CD14-positive monocyte (primary cell): ENCODE results near the gene MAN2B2. TPM values are rescaled to one million over a fixed set of nuclear protein-coding genes. Genes with fewer than 3 reads are reported as not detected.

ENCODE experiments used
- DNase-seq, 3 donors: peaks; one replicate each; pipeline ENCODE4 v3.0.0-alpha.2; 2011 to 2022
- H2AFZ ChIP-seq: 2 replicates; pipeline ENCODE4 v1.6.0; 2012; ENCODE audit warnings: mild to moderate bottlenecking, low read depth, low read length, inconsistent platforms; ENCODE audit not compliant: insufficient read depth, poor library complexity, severe bottlenecking
- H3K27ac ChIP-seq, 2 donors: 1 replicate in 1 of 2; 2 replicates in 1 of 2; pipeline ENCODE4 v1.5.1; 2012 to 2013; ENCODE audit warnings: low read length in 2 of 2, control low read depth in 1 of 2, inconsistent platforms in 1 of 2, low read depth in 1 of 2, mild to moderate bottlenecking in 1 of 2
- H3K27me3 ChIP-seq, 2 donors: one replicate each; pipeline versions ENCODE4 v1.6.0 to v1.6.1; 2011 to 2013; ENCODE audit warnings: low read length in 2 of 2; ENCODE audit not compliant: control insufficient read depth in 2 of 2, insufficient read depth in 2 of 2
- H3K36me3 ChIP-seq, 2 donors: replicated peaks in 1 of 2; 1 replicate in 1 of 2; 2 replicates in 1 of 2; pipeline versions ENCODE4 v1.5.1 to v1.6.1; 2012 to 2013; ENCODE audit warnings: low read length in 2 of 2, control low read depth in 1 of 2, inconsistent platforms in 1 of 2, mild to moderate bottlenecking in 1 of 2; ENCODE audit not compliant: insufficient read depth in 2 of 2, control insufficient read depth in 1 of 2
- H3K4me1 ChIP-seq, 2 donors: 1 replicate in 1 of 2; 2 replicates in 1 of 2; pipeline versions ENCODE4 v1.5.1 to v1.6.1; 2012 to 2013; ENCODE audit warnings: low read length in 2 of 2, control low read depth in 1 of 2, inconsistent platforms in 1 of 2, mild to moderate bottlenecking in 1 of 2, moderate library complexity in 1 of 2; ENCODE audit not compliant: insufficient read depth in 2 of 2, control insufficient read depth in 1 of 2
- H3K4me2 ChIP-seq: replicated peaks from 2 replicates; pipeline ENCODE3; 2012; ENCODE audit warnings: low read length, moderate library complexity, mild to moderate bottlenecking; ENCODE audit not compliant: poor library complexity, severe bottlenecking; ENCODE audit errors: extremely low read depth
- H3K4me3 ChIP-seq, 3 experiments: fragments of 200-600 bp in 1 of 3; sonication (generic) in 1 of 3; replicated peaks in 1 of 3; 1 replicate in 2 of 3; 2 replicates in 1 of 3; pipeline ENCODE4 v1.5.1; 2011 to 2013; ENCODE audit warnings: low read length in 3 of 3, mild to moderate bottlenecking in 3 of 3, control low read depth in 2 of 3, low read depth in 2 of 3, inconsistent platforms in 1 of 3, moderate library complexity in 1 of 3
- H3K79me2 ChIP-seq: 2 replicates; pipeline ENCODE4 v1.6.0; 2012; ENCODE audit warnings: mild to moderate bottlenecking, control low read depth, inconsistent platforms, low read length, moderate library complexity; ENCODE audit not compliant: insufficient read depth
- H3K9ac ChIP-seq: 2 replicates; pipeline ENCODE4 v1.6.0; 2017; ENCODE audit warnings: low read length, mild to moderate bottlenecking; ENCODE audit not compliant: insufficient read depth, poor library complexity, severe bottlenecking
- H3K9me3 ChIP-seq, 2 donors: replicated peaks in 1 of 2; 1 replicate in 1 of 2; 2 replicates in 1 of 2; pipeline versions ENCODE4 v1.5.1 to v1.6.1; 2012 to 2013; ENCODE audit warnings: low read length in 2 of 2, control low read depth in 1 of 2; ENCODE audit not compliant: control insufficient read depth in 1 of 2, insufficient read depth in 1 of 2
- H4K20me1 ChIP-seq: 2 replicates; pipeline ENCODE4 v1.6.0; 2012; ENCODE audit warnings: mild to moderate bottlenecking, low read length, control low read depth, moderate library complexity; ENCODE audit not compliant: insufficient read depth
- H3K27ac Mint-ChIP-seq, 7 donors: one replicate each; pipeline ENCODE4 v1.8.0; 2020; ENCODE audit warnings: mild to moderate bottlenecking in 7 of 7, mixed read lengths in 7 of 7, moderate library complexity in 6 of 7, inconsistent platforms in 2 of 7
- H3K27me3 Mint-ChIP-seq, 3 donors: one replicate each; pipeline ENCODE4 v1.8.0; 2021 to 2022; ENCODE audit warnings: low read depth in 3 of 3, mild to moderate bottlenecking in 3 of 3, mixed read lengths in 3 of 3, moderate library complexity in 3 of 3, inconsistent platforms in 1 of 3
- H3K36me3 Mint-ChIP-seq, 2 donors: one replicate each; pipeline ENCODE4 v1.8.0; 2020; ENCODE audit warnings: mixed read lengths in 2 of 2, inconsistent platforms in 1 of 2, mild to moderate bottlenecking in 1 of 2
- H3K4me1 Mint-ChIP-seq: one replicate; pipeline ENCODE4 v1.8.0; 2020; ENCODE audit warnings: mild to moderate bottlenecking, mixed read lengths
- H3K4me3 Mint-ChIP-seq, 2 donors: one replicate each; pipeline ENCODE4 v1.8.0; 2020; ENCODE audit warnings: mild to moderate bottlenecking in 2 of 2, mixed read lengths in 2 of 2, moderate library complexity in 1 of 2
- H3K9me3 Mint-ChIP-seq, 7 donors: one replicate each; pipeline ENCODE4 v1.8.0; 2020 to 2022; ENCODE audit warnings: mixed read lengths in 7 of 7, mild to moderate bottlenecking in 6 of 7, moderate library complexity in 6 of 7, inconsistent platforms in 2 of 7
- WGBS: methylation state at CpG from one replicate; pipeline ENCODE4 v1.1.5; 2013; ENCODE audit warnings: missing lambda C conversion rate; ENCODE audit not compliant: insufficient coverage; 5-methylcytosine and 5-hydroxymethylcytosine counted together
- intact Hi-C, 2 donors: fragments of 100-400 bp; cut with micrococcal nuclease; formaldehyde crosslinking; loops; one replicate each; pipeline versions ENCODE4 v1.15.0 to v1.15.1; 2023
- polyA plus RNA-seq, 3 donors: library from polyadenylated mRNA; depleted of rRNA in 1 of 3; unstranded in 2 of 3; stranded (reverse) in 1 of 3; fragments of 300-500 nt in 2 of 3; fragments of >200 nt in 1 of 3; fragmentation: Illumina TruSeq in 2 of 3; gene quantifications; 1 replicate in 2 of 3; 2 replicates in 1 of 3; pipeline ENCODE4 v1.2.3, GENCODE V29; 2012 to 2021
- TF ChIP-seq, protein P1 (sequence below): fragments of 200-600 bp; IDR thresholded peaks from one replicate; pipeline ENCODE4 v1.8.0; 2022; ENCODE audit warnings: antibody characterized with exemption, mild to moderate bottlenecking

The MAN2B2 gene
- polyA plus RNA-seq, 3 donors = 9.6 to 28.4 (median 10.6) TPM

- Mint-ChIP-seq H3K9me3 (no peaks in the 10 kb centered on the region), H3K36me3 (no peaks in the 10 kb centered on the region), H3K27me3 (peaks cover 0 to 2% (median 0%) of the 10 kb centered on the region in 3 donors), H3K4me1 (peaks cover 10% of the 10 kb centered on the region), H3K4me3 (no peak overlapping the region), H3K27ac (no peak overlapping the region)
- Histone ChIP-seq H4K20me1 (no peaks in the 10 kb centered on the region), H3K9me3 (no peaks in the 10 kb centered on the region), H3K9ac (no peak overlapping the region), H2AFZ (no peak overlapping the region), H3K79me2 (no peaks in the 10 kb centered on the region), H3K4me3 (no peak overlapping the region), H3K27me3 (no peaks in the 10 kb centered on the region), H3K4me1 (peaks cover 12 to 15% of the 10 kb centered on the region in 2 donors), H3K36me3 (no peaks in the 10 kb centered on the region), H3K27ac (no peak overlapping the region), H3K4me2 (no peak overlapping the region)
- DNase-seq = no peak
- intact Hi-C loops = no loop called here
- 99% methylated on average over 6 of the region's 9 CpGs for WGBS
- TF ChIP-seq, protein P1, sequence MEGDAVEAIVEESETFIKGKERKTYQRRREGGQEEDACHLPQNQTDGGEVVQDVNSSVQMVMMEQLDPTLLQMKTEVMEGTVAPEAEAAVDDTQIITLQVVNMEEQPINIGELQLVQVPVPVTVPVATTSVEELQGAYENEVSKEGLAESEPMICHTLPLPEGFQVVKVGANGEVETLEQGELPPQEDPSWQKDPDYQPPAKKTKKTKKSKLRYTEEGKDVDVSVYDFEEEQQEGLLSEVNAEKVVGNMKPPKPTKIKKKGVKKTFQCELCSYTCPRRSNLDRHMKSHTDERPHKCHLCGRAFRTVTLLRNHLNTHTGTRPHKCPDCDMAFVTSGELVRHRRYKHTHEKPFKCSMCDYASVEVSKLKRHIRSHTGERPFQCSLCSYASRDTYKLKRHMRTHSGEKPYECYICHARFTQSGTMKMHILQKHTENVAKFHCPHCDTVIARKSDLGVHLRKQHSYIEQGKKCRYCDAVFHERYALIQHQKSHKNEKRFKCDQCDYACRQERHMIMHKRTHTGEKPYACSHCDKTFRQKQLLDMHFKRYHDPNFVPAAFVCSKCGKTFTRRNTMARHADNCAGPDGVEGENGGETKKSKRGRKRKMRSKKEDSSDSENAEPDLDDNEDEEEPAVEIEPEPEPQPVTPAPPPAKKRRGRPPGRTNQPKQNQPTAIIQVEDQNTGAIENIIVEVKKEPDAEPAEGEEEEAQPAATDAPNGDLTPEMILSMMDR = no peak
Measured at GRCh38 chr4:6634746-6635145, 59.8 kb downstream of the MAN2B2 start.

GRCh38 chr4:6639137-6639680 lies 64.2 kb downstream of the MAN2B2 start:
- Histone ChIP-seq H3K4me3 (no peak overlapping the region), H3K27ac (no peak overlapping the region), H3K4me1 (peaks cover 20 to 29% of the 10 kb centered on the region in 2 donors), H4K20me1 (peaks cover 24% of the 10 kb centered on the region), H3K79me2 (peaks cover 21% of the 10 kb centered on the region), H3K9me3 (no peaks in the 10 kb centered on the region), H3K9ac (no peak overlapping the region), H3K36me3 (peaks cover 16 to 17% of the 10 kb centered on the region in 2 donors), H3K27me3 (no peaks in the 10 kb centered on the region), H2AFZ (no peak overlapping the region), H3K4me2 (no peak overlapping the region)
- DNase-seq = no peak
- TF ChIP-seq, protein P1 = no peak
- Mint-ChIP-seq H3K4me1 (peaks cover 24% of the 10 kb centered on the region), H3K27me3 (peaks cover 0 to 2% (median 0%) of the 10 kb centered on the region in 3 donors), H3K9me3 (peaks cover 0 to 3% (median 0%) of the 10 kb centered on the region in 7 donors), H3K27ac (no peak overlapping the region), H3K36me3 (peaks cover 18 to 23% of the 10 kb centered on the region in 2 donors), H3K4me3 (no peak overlapping the region)
- intact Hi-C loops = no loop called here
- 100% methylated on average over 2 of the region's 14 CpGs for WGBS
